ENCODE data around the gene SLC2A4RG. TPM values are rescaled to one million over a fixed set of nuclear protein-coding genes. Genes with fewer than 3 reads are reported as not detected.
"Not testable (repeated sequence)": the region's sequence is repeated elsewhere in the genome, so short reads cannot be mapped to it uniquely, and the experiment has no call there.

The SLC2A4RG gene
- total RNA-seq, 1 experiment from 2014 or later, result 12.9 TPM

DNA sequence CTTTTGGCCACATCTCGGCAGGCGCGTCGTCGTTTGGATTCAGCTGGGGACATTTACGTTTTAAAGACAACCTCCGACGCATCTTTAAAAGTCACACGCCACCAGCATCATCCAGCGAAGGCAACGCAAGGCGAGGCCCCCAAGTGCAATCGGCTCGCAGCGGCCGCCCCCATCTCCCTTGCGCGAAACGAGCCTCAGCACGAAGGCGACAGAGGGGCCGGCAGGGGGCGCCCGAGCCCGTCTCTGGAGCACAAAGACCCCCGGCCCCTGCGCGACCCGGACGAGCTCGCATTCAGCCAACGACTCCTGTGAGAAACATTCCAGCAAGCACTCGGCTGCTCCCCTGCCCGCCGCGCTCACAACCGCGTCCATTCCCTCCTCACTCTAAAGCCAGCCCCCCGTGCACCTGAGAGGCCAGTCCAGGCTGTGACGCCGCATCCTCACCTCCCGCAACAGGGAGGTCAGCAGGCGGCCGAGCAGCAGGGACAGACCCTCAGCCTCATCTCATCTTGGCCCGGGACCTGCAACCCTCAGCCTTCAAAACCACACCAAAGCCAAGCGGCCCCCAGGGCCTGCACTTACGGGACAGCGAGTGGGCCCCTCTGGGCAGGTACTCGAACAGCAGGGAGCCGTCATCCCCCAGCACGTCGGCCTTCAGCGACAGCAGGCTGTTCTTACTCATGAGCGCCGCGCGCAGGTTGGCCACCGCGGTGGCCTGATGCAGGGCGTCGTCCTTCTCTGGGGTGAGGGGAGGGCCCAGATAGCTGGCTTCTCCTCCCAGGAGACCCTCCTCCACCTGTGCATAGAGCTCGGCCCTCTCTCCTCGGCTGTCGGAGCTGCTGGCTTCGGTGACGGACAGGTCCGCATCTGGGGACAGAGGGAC, 35.8 kb downstream of the SLC2A4RG start:
- no peak for DNase-seq (ENCODE audit: low spot score)

DNA sequence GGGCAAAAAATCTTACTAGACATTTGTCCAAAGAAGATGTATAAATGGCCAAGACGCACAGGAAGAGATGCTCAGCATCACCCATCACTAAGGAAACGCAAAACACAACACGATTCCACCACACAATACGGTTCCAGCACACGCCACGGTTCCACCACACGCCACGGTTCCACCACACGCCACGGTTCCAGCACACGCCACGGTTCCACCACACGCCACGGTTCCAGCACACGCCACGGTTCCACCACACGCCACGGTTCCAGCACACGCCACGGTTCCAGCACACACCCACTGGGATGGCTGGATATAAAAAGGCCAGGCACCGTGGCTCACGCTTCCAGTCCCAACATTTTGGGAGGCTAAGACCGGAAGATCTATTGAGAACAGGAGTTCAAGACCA, 37.3 kb downstream of the SLC2A4RG start:
- not testable (repeated sequence) for DNase-seq (ENCODE audit: low spot score)

DNA sequence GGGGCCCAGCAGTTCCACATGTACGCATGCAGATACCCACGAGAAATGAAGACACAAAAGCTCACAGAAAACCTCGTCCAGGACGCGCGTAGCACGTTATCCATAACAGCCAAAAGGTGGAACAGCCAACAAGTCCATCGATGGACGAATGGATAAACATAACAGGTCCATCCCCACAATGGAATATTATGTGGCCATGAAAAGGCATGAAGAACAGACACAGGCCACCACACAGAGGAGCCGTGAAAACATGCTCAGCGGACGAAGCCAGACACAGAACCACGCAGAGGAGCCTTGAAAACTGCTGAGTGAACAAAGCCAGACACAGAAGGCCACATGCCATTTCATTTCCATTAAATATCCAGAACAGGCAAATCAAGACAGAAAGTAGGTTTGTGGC, 38.0 kb downstream of the SLC2A4RG start:
- DNase-seq (ENCODE audit: low spot score), result no peak

DNA sequence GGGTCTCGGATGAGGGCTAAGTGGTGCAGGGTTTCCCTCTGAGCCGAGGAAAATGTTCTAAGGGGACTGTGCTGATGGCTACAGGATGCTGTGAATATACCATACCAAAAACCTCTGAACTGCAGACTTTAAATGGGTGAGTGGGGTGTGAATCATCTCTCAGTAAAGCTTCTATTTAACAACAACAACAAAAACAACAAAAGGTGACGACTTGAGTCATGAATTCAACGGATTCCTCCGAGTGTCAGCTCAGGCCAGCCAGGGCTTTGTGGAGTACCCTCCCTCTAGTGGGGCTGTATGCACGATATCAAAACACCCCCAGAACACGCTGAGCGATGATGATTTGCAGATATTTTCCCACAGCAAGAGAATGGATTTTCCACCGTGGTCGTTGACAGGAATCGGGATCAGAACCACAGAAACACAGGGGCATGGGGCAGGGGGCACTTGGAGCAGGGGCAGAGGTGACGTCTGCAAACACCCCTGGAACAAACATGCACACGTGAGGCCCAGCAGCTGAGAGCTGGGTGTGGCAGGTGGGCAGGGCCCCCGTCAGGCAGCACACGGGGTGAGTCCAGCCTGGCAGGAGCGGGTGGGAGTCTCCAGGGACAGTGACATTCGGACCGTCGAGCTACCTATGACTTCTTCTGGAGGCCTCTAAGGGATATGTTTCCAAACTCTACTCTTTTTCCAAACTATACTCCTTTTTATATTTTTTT, 38.6 kb downstream of the SLC2A4RG start:
- no peak for DNase-seq (ENCODE audit: low spot score)

DNA sequence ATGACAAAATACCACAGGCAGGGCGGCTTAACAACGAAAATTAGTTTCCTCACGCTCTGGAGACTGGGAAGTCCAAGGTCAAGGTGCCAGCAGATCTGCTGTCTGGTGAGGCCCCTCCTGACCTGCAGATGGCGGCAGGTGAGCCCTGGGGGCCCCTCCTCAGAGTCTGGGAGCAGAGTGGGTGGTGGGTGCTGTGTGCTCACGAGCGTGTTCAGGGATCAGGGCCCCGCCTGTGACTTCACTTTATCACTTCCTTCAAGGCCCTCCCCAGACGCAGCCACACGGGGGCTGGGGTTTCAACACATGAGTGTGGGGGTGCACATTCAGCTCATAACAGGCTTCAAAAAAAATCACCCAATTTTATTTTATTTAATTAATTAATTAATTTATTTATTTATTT, 39.3 kb downstream of the SLC2A4RG start:
- DNase-seq (ENCODE audit: low spot score), result no peak

DNA sequence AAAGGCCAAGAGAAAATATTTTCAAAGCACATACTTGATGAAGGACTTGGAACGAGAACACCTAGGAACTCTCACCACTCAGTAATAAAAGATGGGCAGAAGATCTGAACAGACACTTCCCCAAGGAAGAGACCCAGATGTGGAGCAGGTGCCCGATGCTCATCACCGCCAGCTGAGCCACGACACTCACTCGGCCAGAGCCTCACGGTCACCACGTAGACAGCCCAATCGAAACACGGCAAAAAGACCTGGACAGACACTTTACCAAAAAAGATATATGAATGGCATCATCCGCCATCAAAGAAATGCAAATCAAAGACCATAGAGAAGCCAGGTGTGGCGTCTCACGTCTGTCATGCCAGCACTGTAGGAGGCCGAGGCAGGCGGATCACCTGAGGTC, 41.6 kb downstream of the SLC2A4RG start:
- DNase-seq (ENCODE audit: low spot score), result no peak

DNA sequence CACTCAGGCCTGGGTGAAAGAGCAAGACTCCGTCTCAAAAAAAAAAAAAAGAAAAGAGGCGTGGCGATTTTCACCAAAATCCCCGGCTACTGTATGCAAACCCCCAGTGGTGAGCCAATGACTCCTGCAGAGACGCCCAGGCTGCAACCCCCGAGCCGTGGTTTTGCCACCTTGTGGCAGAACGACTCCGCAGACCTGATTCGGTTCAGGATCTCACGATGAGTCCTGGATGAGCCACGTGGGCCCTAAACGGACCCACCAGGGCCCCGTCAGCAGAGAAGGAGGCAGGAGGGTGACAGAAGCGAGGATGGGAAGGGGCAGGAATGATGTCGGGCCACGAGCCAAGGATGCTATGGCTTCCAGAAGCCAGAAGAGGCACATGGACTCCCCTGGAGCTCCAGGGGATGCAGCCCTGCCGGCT, 42.5 kb downstream of the SLC2A4RG start:
- no peak for DNase-seq (ENCODE audit: low spot score)

DNA sequence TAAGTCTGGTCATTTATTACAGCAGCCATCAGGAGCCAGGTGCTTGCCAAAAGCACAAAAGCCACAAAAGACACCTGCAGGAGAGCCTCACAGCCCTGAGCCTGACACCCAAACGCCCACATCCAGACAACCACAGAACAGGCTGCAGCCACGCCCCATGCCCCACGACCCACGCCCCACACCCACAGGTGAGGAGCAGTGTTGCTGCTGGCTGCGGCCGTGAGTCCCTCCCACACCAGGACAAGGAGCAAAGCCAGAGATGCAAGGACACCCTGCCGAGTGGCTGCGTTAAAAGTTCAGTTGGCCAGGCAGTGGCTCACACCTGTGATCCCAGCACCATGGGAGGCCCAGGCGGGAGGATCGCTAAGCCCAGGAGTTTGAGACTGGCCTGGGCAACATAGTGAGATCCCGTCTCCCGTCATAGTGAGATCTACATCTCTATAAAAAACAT, 43.0 kb downstream of the SLC2A4RG start:
- no peak for DNase-seq (ENCODE audit: low spot score)

DNA sequence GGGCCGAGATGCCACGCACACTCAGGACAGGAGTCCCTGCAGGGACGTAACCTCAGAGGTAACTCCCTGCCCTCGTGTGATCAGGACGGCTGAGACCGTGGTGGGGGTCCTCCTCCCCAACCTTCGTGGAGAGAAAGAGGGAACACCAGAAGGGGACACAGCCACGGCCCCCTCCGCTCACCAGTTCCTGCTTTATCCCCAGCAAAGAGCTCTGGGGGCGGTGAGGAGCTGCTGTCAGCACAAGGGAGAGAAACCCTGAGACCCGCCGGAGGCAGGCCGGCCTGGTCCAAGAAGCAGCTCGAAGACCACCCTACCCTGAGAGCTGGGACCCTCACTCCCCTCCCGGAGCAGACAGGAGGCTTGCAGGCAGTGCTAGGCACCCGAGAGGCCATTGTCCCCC, 44.4 kb downstream of the SLC2A4RG start:
- DNase-seq (ENCODE audit: low spot score), result no peak

DNA sequence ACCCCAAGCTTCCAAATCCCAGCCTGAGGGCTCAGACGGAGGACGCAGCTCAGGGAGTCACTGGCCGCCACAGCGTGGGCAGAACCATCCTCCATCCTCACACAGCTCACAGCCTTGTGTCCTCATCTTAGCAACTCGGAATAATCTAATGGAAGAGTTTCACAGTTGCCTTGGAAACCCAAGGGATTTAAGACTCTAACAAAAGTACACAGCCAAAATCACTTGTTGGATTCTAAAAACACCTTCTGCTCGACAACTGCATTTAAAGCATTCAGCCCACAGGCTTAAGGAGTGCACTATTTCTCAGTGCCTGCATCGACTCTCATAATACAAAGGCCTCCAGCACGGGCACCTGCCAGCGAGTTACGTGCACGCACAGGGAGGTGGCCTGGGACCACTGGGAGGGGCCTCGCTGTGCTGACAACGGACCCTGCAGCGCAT, 46.1 kb downstream of the SLC2A4RG start:
- no peak for DNase-seq (ENCODE audit: low spot score)

DNA sequence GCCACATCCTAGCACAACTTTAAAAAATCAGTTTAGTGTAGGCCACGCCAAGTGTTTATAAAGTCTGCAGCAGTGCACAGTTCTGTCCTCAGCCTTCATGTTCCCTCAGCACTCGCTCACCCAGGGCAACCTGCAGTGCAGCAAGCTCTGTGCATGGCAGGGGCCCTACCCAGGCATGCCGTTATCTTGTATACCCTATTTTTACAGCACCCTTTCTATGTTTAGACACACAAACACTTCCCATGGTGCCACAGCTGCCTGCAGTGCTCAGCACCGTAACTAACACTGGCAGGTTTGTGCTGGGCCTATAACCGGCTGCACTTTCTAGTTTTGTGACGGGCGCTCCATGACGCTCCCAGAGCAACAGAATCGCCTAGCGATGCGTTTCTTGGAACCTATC, 47.7 kb downstream of the SLC2A4RG start:
- DNase-seq (ENCODE audit: low spot score), result no peak

DNA sequence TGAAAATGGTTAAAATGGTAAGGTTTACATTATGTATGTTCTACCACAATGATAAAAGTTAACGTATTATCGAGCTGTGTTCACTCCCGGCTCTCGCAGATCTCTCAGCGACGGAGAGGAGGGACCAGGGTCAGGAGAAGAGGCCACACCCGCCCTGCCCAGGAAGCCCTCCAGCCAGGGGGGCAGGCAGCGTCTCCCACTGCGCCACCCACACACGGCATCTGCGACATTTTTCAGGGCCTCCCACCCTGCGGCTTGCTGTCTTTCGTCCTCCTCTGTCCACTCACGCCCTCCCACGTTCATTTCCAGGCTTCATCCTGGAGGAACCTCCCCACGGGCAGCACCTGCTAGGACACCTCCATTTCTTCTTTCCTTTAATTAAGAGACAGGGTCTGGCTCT, 48.2 kb downstream of the SLC2A4RG start:
- DNase-seq (ENCODE audit: low spot score), result no peak

DNA sequence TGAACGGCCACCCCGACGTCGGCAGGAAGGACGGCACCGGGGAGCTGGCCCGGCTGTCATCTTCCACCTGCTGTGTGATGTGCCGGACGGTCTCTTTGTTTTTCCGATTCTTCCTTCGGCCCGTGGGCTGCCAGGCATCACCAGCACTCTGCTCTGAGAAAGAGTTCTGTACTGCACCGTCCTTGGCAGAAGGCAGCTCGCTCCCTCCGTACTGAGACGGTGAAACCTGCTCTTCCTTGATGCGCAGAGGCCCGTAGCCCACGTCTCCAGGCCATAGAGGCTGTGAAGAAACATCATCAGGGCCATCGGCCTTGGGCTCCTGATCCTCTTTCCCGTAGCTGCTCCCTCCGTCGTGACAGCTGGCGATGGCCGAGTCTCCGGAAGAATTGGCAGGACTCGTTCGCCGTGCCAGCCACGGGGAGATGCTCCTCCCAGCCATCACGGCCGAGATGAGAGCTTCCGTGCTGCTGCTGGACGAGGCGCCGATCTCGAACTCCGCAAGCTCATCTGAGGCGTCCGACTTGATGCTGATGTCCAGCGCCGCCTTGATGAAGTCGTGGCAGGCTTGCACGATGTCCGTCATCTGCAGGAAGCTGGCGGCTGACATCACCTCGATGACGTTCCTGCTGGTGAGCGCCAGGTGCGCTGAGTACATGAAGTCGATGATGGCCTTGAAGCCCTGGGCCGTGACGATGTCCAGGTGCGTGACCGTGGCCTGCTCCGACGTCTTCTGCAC, 50.4 kb downstream of the SLC2A4RG start:
- no peak for DNase-seq (ENCODE audit: low spot score)

DNA sequence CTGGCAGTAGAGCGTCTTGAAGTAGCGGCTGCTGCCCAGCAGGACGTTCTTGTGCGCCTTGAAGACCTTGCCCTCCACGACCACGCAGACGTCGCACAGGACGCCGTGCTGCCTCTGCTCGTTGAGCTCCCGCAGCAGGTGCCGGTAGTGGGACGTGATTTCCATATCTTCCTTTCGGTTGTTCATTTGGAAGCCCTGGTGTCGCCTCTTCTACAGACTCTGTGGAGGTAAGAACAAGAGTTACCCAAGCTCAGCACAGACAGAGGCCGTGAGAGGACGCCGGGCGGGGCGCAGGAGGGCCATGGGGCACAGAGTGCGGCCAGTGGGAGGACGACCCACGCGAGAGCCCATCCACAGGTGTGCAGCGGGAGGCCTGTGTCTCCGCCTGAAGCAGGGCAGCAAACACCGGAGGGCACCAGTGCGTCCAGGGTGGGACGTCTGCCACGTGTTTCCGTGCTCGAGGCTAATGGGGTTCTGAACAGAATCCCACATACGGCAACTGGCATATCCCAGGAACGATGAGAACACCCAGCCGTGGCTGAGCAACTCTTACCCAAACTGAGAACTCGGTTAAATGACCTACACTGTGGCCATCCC, 51.1 kb downstream of the SLC2A4RG start:
- DNase-seq (ENCODE audit: low spot score), result no peak

DNA sequence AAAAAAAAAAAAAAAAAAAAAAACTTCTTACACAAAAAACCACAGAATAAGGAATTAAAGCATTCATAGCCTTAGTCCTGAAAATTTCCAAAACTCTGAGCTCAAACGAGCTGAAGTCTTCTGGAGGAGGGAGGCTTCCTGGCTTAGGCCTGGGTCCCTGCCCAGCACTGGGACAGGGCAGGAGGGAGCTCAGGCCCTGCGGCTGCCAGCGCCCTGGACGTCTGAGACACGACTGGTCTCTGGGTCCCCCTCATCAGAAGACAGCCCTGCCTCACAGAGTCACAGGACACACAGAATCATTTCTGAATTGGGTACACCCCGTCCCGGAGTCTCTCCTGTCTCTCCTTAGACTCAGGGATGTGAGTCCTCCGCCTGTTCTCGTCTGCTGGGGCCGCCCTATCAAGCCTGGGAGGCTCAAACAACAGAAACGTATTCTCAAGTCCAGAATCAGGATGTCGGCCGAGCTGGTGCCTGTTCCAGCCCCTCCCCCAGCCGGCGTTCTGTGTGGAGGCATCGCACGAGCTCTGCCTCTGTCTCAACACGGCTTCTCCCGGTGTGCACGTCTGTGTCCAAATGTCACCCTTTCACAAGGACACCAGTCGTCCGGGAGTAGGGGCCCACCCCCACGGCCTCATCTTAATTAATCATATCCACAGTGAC, 52.1 kb downstream of the SLC2A4RG start:
- DNase-seq (ENCODE audit: low spot score), result no peak

DNA sequence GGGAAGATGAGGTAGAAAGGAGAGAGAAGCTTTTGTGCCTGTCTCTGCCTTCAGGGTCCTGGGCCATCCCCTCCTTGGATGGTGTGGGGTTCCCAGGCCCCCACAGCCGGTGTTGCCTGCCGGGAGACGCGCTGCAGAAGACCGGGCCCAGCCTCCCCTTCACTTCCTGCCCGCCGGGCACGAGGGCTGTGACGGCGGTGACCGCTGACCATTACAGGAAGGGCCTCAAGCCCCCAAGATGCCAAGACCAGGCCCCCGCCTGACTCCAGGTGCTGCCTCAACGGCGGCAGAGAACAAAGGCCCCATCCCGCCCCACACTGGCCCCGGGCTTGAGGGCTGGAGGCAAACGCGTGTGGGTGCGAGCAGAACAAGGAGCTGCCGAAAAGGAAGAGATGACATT, 53.3 kb downstream of the SLC2A4RG start:
- no peak for DNase-seq (ENCODE audit: low spot score)

Other genes starting within 250 kb of the SLC2A4RG start
- 181 and 233 TPM in 2 replicates for gene EEF1A2, start 240.7 kb upstream of the SLC2A4RG start, total RNA-seq (2014; rRNA removed; shearing (Covaris generic))
- 93.2 and 126 TPM in 2 replicates for gene PPDPF, start 219.0 kb upstream of the SLC2A4RG start, total RNA-seq (2014; rRNA removed; shearing (Covaris generic))
- not detected in 2 replicates for gene PTK6, start 202.4 kb upstream of the SLC2A4RG start, total RNA-seq (2014; rRNA removed; shearing (Covaris generic))
- gene SRMS, start 192.0 kb upstream of the SLC2A4RG start, total RNA-seq (2014; rRNA removed; shearing (Covaris generic)), result not detected in 2 replicates
- not detected in 2 replicates for gene FNDC11, start 185.6 kb upstream of the SLC2A4RG start, total RNA-seq (2014; rRNA removed; shearing (Covaris generic))
- gene HELZ2, start 165.5 kb upstream of the SLC2A4RG start, total RNA-seq (2014; rRNA removed; shearing (Covaris generic)), result 12.3 and 23.2 TPM in 2 replicates
- gene GMEB2, start 112.7 kb upstream of the SLC2A4RG start, total RNA-seq (2014; rRNA removed; shearing (Covaris generic)), result 5.5 and 6.0 TPM in 2 replicates
- 9.4 and 18.9 TPM in 2 replicates for gene STMN3, start 86.4 kb upstream of the SLC2A4RG start, total RNA-seq (2014; rRNA removed; shearing (Covaris generic))
- gene RTEL1, start 81.5 kb upstream of the SLC2A4RG start, total RNA-seq (2014; rRNA removed; shearing (Covaris generic)), result 8.6 and 11.6 TPM in 2 replicates
- gene TNFRSF6B, start 43.1 kb upstream of the SLC2A4RG start, total RNA-seq (2014; rRNA removed; shearing (Covaris generic)), result 0.10 and 0.39 TPM in 2 replicates
- gene ARFRP1, start 31.8 kb upstream of the SLC2A4RG start, total RNA-seq (2014; rRNA removed; shearing (Covaris generic)), result 24.6 and 36.0 TPM in 2 replicates
- gene ZGPAT, start 31.7 kb upstream of the SLC2A4RG start, total RNA-seq (2014; rRNA removed; shearing (Covaris generic)), result 5.4 and 9.4 TPM in 2 replicates
- 0.27 and 0.68 TPM in 2 replicates for gene LIME1, start 3.1 kb upstream of the SLC2A4RG start, total RNA-seq (2014; rRNA removed; shearing (Covaris generic))
- gene ZBTB46, start 91.5 kb downstream of the SLC2A4RG start, total RNA-seq (2014; rRNA removed; shearing (Covaris generic)), result 0.68 and 3.1 TPM in 2 replicates
- not detected in 2 replicates for gene ABHD16B, start 121.7 kb downstream of the SLC2A4RG start, total RNA-seq (2014; rRNA removed; shearing (Covaris generic))
- 44.7 and 56.7 TPM in 2 replicates for gene TPD52L2, start 125.5 kb downstream of the SLC2A4RG start, total RNA-seq (2014; rRNA removed; shearing (Covaris generic))
- gene DNAJC5, start 155.3 kb downstream of the SLC2A4RG start, total RNA-seq (2014; rRNA removed; shearing (Covaris generic)), result 16.1 and 21.0 TPM in 2 replicates
- 14.1 and 16.1 TPM in 2 replicates for gene UCKL1, start 216.6 kb downstream of the SLC2A4RG start, total RNA-seq (2014; rRNA removed; shearing (Covaris generic))
- 2.2 and 4.4 TPM in 2 replicates for gene ZNF512B, start 230.2 kb downstream of the SLC2A4RG start, total RNA-seq (2014; rRNA removed; shearing (Covaris generic))
- not detected in 2 replicates for gene SAMD10, start 239.9 kb downstream of the SLC2A4RG start, total RNA-seq (2014; rRNA removed; shearing (Covaris generic))
- gene PRPF6, start 241.4 kb downstream of the SLC2A4RG start, total RNA-seq (2014; rRNA removed; shearing (Covaris generic)), result 35.9 and 36.5 TPM in 2 replicates

Measured in H4 (cell line).